ENCODE measurements around the gene ADSL. TPM values are rescaled to one million over a fixed set of nuclear protein-coding genes. Genes with fewer than 3 reads are reported as not detected.

The ADSL gene
- total RNA-seq, 3 donors from 2014 or later (not counting 1 experiment from before 2014, with no cell fraction given) = 31.3 to 49.8 (median 41.2) TPM

- no peak for TF ChIP-seq CTCF (IDR thresholded peaks at IDR 0.05)
- Histone ChIP-seq H3K4me1 (ENCODE audit: control insufficient read depth, insufficient read depth, low read length) (no peaks in the 10 kb centered on the region), H3K27me3 (ENCODE audit: control insufficient read depth, insufficient read depth, low read length) (no peaks in the 10 kb centered on the region), H3K36me3 (ENCODE audit: control insufficient read depth, insufficient read depth, low read length) (peaks cover 42% of the 10 kb centered on the region), H3K9me3 (ENCODE audit: control insufficient read depth, insufficient read depth, low read length) (no peaks in the 10 kb centered on the region), H3K27ac (ENCODE audit: low read length) (no peak overlapping the region), H3K4me3 (ENCODE audit: low read length) (no peak overlapping the region)
- ATAC-seq (no peak), DNase-seq (no peak)
- H3K36me3 Mint-ChIP-seq = peaks cover 5% of the 10 kb centered on the region
- no peaks in the 10 kb centered on the region for H3K27me3 Mint-ChIP-seq (ENCODE audit: low read depth in 2 of 2)
- 98% methylated on average over 11 of the region's 11 CpGs for WGBS (ENCODE audit: insufficient coverage)
- intact Hi-C loops (cut with micrococcal nuclease) = no loop called here
- no peaks in the 10 kb centered on the region for H3K9me3 Mint-ChIP-seq
- no peak overlapping the region for H3K27ac Mint-ChIP-seq
- no peak overlapping the region for H3K4me3 Mint-ChIP-seq
- H3K4me1 Mint-ChIP-seq = no peaks in the 10 kb centered on the region
These were observed 44.2 kb upstream of the ADSL start for GRCh38 chr22:40302149-40302548.

- Histone ChIP-seq H3K27ac (ENCODE audit: low read length) (no peak overlapping the region), H3K4me1 (ENCODE audit: control insufficient read depth, insufficient read depth, low read length) (no peaks in the 10 kb centered on the region), H3K4me3 (ENCODE audit: low read length) (no peak overlapping the region), H3K36me3 (ENCODE audit: control insufficient read depth, insufficient read depth, low read length) (peaks cover 61% of the 10 kb centered on the region), H3K27me3 (ENCODE audit: control insufficient read depth, insufficient read depth, low read length) (no peaks in the 10 kb centered on the region), H3K9me3 (ENCODE audit: control insufficient read depth, insufficient read depth, low read length) (no peaks in the 10 kb centered on the region)
- Mint-ChIP-seq H3K36me3 (peaks cover 12% of the 10 kb centered on the region), H3K27ac (no peak overlapping the region), H3K4me3 (no peak overlapping the region), H3K27me3 (ENCODE audit: low read depth in 2 of 2) (no peaks in the 10 kb centered on the region), H3K4me1 (peaks cover 0 to 6% of the 10 kb centered on the region in 2 donors), H3K9me3 (no peaks in the 10 kb centered on the region)
- intact Hi-C loops (cut with micrococcal nuclease) = no loop called here
- TF ChIP-seq CTCF (IDR thresholded peaks at IDR 0.05) = no peak
- no peak for ATAC-seq
- DNase-seq = no peak
- 94% methylated on average over 5 of the region's 5 CpGs for WGBS (ENCODE audit: insufficient coverage)
These were observed 40.7 kb upstream of the ADSL start for GRCh38 chr22:40305625-40306024.

- no peak for ATAC-seq
- peaks cover 29% of the 10 kb centered on the region for H3K36me3 Mint-ChIP-seq
These were observed 37.2 kb upstream of the ADSL start for GRCh38 chr22:40308999-40309573.

More at GRCh38 chr22:40308999-40309573, 37.2 kb upstream of the ADSL start:
- WGBS (ENCODE audit: insufficient coverage) = 97% methylated on average over 4 of the region's 6 CpGs
- peaks cover 71% of the 10 kb centered on the region for H3K36me3 ChIP-seq (ENCODE audit: control insufficient read depth, insufficient read depth, low read length)
- no peak overlapping the region for H3K4me3 ChIP-seq (ENCODE audit: low read length)
- no peaks in the 10 kb centered on the region for H3K27me3 ChIP-seq (ENCODE audit: control insufficient read depth, insufficient read depth, low read length)
- no peaks in the 10 kb centered on the region for H3K4me1 ChIP-seq (ENCODE audit: control insufficient read depth, insufficient read depth, low read length)
- intact Hi-C loops (cut with micrococcal nuclease) = no loop called here
- Mint-ChIP-seq H3K27ac (no peak overlapping the region), H3K9me3 (no peaks in the 10 kb centered on the region), H3K4me1 (peaks cover 0 to 6% of the 10 kb centered on the region in 2 donors), H3K4me3 (no peak overlapping the region), H3K27me3 (ENCODE audit: low read depth in 2 of 2) (no peaks in the 10 kb centered on the region)
- no peak overlapping the region for H3K27ac ChIP-seq (ENCODE audit: low read length)
- no peak for DNase-seq
- TF ChIP-seq CTCF (IDR thresholded peaks at IDR 0.05) = no peak
- no peaks in the 10 kb centered on the region for H3K9me3 ChIP-seq (ENCODE audit: control insufficient read depth, insufficient read depth, low read length)
